Medulla oblongata (tissue), 1 donor: ENCODE measurements around the gene BPGM.
A peak's percentile ranks its signal among the peaks of the same experiment; 100 is the strongest.
"Not testable (repeated sequence)": the region's sequence is repeated elsewhere in the genome, so short reads cannot be mapped to it uniquely, and the experiment has no call there.

Experiments used
- DNase-seq: peaks from one replicate; pipeline ENCODE4 v3.0.0-alpha.2; 2015; ENCODE audit errors: extremely low spot score

BPGM gene

DNA sequence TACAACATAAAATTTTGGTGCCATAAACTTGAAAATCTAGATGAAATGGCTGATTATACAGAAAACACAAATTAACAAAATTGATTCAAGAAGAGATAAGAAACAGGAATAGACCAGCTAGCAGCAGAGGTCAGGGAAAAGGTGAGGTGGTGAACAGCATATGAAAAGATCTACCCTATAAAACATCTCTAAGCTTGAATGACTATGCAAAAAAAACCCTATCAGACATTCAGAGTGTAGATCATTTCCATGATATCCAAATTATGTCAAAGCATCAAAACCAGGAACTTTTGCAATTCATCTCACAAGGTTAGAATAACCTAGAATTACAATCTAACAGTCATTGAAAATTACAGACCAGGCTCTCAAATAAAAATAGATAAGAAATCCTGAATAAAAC, 14.6 kb upstream of the BPGM start:
- DNase-seq, result no peak

DNA sequence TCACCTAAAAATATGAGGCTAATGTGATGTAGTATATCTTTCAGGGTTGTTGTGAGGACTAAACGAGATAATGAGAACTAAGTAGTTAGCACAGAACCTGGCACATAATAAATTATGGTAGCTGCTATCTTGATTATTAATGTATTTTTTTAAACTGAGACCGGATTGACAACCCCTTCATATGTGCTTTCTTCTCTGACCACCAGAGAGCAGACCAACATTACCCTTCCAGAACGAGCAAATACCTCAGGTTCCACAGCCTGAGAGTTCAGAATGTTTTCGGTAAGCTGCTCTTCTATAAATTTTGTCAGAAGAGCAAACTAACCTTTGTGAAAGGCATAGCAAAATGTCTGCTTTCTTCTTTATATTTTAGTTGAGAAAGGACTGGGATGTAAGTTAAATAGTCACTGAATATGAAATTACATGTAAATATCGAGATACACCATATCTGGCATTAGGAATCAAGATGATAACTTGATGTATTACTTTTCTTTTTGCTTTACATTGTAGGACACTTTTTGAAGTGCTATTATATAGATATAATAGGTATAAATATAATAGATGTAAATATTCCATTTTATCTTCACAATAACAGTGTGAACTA, 13.6 kb upstream of the BPGM start:
- DNase-seq, result peak; percentile 60

DNA sequence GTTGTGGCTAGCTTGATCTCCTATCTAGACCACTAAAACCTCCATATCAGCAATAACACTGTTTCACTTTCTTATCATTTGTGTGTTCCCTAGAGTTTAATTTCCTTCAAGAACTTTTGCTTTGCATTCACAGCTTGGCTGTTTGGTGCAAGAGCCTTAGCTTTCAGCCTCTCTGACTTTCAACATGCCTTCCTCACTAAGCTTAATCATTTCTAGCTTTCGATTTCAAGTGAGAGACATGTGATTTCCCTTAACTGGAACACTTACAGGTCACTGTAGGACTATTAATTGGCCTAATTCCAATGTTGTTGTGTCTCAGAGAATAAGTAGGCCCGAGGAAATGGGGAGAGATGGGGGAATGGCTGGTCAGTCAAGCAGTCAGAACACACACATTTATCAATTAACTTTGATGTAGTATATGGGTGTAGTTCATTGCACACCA, 10.6 kb upstream of the BPGM start:
- no peak for DNase-seq

DNA sequence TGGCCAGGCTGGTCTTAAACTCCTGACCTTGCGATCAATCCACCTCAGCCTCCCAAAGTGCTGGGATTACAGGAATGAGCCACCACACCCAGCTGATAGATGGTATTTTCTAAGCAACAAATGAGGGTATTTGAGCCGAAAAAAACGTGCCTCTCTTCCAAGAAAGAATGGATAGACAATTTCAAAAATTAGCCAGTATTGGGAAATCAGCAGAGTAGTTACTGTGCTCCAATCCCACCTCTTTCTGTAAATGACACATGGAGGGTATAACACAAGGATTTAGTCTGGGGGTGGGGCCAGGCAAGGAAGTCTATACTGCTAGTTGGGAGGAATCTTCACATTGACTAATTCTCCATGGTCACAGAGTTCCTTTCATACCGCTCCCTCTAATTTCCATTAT, 9.2 kb upstream of the BPGM start:
- DNase-seq, result no peak

DNA sequence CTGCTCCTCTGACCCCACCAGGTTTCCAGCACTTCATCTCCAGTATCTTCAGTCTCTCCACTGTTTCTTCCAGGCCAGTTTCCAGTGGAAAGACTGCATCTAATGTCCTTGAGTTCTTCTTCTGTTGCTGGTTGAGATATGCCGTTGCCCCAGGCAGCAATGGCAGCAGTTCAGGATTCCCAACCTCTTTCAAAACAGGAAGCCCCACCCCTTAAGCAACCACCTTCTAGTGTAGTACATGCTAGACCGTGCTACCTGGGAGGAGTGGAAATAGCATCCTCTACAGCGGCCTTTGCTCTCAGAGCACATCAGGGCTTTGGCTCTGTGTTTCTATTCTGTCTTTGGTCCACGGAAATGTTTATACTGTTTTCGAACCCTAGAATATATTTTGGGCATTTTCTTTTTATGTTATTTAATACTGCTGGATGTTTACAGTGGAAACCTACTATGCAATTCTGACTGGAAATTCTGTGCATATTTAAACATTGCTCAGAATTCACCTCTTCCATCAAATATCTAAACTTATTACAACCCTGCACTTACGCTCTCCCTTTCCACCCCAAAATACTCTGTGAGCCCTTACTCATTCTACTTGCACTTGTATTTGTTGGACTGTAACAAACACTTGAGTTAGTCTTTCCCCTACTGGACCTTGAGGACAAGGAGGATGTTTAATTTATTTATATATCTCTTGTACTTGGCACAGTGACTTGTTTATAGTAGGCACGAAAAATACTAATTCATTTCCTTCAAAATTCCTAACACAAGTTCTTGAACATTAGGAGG, 8.5 kb upstream of the BPGM start:
- DNase-seq, result no peak

DNA sequence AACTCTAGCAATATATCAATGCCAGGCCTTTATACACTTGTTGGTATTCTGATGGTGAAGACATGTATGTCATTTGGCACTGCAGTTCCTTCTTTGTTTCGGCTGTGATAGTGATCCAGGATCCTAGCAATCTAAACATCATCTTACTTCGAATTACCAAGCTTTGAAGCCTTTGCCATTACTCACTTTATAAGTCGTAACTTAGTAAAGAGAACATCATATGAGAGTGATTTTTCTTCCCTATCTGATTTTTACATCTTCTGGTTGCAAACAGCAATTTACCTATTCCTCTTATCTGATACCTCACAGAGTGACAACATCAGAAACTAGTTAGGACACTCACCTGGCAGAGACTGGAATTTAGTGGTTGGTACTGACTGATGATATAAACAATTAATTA, 7.6 kb upstream of the BPGM start:
- no peak for DNase-seq

DNA sequence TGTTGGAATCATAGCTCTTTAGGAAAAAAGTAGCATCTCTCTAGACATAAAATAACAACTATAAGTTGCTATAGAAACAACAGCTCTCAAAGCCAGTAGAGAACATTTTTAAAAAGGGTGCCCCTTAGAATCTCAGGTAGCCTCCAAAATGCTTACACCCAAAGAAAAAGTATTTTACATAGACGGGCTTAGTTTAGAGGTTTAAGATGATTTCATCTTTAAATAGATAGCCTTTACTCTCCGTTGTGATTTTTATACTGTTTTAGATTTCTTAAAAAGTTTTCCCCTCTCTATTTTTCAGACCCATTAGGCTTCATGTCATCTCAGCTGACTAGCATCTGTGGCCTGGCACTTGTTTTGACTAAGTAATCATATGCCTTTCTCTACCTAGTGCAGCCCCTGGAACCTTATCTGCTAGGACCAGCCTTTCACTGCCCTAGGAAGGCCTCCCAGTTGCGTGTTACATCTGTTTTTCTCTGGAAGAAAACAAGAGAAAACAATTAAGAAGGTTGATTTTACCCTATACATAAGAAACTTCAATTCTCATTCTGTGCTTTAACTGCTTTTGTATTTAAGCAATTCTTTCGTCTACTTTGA, 6.9 kb upstream of the BPGM start:
- no peak for DNase-seq

DNA sequence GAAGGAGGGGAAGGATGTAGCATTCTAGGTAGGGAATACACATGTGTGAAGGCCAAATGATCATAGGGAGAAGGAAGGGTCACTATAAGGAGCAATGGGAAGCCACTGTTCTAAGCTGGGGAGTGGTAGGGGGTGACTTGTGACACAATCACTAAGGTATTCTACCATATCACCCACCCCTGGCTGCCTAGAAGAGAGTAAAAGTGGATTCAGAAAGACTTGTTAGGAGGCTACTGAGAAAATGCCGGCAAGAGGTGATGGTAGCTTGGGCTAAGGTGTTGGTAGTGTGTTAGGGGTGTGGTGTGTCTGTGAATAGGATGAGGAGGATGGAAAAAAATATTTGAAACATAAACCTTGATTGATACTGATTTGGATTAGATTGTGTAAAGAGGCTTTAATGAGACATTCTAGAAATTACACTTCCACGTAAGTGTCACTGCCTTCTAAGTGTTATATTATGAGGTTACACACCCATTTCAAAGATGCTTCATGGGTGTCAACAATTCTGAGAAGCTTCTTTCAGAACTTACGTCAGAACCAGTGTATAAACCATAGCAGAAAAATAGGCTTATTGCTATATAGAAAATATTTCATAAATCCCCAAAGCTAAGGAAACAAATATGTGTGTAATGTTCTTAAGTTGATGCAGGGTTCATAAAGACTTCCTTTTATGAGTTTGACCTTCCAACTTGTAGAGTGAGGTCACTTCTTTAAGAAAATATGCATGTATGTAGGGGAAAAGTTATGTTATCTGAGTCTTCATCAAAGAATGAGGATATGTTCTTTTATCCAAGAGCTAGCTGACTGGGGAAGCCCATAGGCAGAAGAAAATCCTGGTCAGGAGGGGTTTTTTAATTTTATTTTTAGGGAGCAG, 5.6 kb upstream of the BPGM start:
- no peak for DNase-seq

DNA sequence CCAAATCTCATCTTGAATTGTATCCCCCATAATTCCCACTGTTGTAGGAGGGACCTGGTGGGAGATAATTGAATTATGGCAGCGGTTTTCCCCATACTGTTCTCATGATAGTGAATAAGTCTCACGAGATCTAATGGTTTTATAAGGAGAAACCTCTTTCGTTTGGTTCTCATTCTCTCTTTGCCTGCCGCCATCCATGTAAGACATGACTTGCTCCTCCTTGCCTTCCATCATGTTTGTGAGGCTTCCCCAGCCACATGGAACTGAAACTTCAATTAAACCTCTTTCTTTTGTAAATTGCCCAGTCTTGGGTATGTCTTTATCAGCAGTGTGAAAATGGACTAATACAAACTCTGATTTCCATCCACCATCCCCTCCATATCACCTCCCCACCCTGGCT, 4.7 kb upstream of the BPGM start:
- DNase-seq, result not testable (repeated sequence)

DNA sequence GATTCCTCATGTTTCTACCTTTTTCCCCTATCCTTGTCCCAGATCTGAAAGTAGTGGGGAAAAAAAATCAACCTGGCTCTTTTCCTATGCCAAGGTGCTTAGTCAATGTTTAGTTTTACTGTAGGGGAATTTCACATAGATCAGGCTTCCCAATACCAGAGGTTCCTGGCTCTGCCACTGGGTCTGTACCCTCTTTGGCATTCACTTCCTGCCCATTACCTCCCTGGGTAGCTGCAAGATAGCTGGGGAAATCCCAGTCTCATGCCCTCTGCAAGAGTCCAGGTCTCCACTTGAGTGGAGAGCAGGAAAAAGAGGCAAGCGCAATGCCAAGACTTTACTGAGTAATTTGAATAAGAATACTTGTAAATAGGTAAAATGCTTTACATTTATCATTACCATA, 3.5 kb upstream of the BPGM start:
- no peak for DNase-seq

DNA sequence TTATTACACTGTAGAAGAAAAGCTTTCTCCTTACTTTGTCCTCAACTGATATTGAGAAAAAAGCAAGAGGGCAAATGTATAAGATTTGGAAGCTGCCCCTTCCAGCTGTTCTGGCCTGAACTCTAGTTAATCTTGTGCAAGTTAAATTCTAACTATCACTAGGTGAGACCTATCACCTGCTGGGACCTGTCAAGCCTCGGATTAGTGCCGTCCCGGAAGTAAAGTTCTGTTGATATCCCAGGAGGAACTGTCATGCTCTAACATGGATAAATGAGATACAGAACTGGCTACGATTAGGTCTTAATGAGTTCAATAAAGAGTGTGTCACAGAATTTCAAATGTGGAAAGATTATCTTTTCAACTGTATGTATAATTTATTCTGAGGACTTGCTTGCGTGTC, 1.2 kb upstream of the BPGM start:
- no peak for DNase-seq

DNA sequence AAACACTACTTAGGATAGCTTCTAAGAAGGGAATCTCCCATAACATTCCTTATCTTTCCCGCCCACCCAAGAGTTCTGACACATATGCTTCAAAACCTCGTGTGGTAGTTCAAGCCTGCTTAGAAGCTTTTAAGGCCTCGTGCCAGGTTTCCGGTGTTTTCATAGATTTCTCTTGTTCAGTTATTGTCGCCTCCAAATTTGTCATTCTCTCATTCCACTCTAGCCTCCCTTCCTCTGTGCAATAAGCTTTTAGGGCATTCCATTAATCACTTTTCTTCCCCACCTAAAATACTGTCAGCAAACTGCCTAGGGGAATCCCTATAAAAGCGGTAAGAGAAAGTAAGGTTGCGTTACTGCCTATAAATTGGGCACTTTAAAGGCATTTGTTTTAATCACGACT, 718 bp upstream of the BPGM start:
- DNase-seq, result peak; percentile 55

DNA sequence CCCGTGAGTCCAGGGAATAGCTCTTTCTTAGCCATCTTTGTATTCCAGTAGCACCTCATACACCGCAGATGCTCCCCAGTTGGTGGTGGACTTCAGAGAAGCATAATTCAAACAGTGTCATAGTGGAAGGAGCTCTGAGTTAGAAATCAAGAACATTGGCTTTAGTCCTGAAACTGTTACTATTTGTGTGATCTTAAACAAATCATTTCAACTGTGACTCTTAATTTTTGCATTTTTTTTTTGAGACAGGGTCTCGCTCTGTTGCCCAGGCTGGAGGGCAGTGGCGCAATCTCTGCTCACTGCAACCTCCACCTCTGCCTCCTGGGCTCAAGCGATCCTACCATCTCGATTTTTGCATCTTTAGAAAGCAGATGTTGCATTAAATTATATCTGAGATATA, 1.8 kb downstream of the BPGM start:
- no peak for DNase-seq

DNA sequence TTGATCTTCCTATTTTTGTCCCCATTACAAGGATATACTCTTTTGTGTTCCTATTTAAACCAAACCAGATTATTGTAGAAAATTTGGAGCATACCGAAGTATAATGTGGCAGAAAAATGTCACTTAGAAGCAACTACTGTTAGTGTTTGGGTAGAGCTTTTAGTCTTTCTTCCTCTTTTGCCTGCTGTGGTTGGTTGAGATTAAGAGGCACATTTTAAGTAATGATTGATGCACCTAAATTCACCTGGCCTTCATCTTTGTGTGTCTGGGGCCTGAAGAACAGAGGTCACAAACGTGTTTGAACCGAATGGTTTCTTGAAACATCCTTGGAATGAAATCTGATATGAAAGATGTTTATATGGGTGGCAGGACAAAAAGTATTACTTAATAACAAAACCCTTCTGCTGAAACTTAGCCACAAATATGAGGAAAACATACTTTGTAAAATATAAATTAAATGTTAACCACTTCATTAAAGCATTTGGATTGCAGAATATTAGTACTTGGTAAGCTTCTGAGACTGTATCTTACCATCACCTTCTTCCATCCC, 2.6 kb downstream of the BPGM start:
- no peak for DNase-seq

DNA sequence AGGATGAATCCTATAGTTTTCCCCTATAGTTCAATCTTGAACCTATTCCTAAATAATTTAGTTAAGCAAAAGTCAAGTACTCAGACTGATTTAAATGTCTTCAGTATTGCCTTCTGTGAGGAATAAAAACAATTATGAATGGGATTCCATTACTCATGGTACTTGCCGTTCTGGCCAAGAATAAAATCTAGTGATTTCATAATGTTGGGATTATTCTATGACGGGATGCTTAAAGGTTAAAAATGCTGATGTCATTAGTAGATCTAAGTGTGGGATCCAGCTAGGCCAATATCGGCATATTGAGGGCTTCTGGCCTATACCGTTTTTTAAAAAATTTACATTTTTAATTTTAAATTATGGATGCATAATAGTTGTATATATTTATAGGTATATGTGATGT, 5.3 kb downstream of the BPGM start:
- no peak for DNase-seq

DNA sequence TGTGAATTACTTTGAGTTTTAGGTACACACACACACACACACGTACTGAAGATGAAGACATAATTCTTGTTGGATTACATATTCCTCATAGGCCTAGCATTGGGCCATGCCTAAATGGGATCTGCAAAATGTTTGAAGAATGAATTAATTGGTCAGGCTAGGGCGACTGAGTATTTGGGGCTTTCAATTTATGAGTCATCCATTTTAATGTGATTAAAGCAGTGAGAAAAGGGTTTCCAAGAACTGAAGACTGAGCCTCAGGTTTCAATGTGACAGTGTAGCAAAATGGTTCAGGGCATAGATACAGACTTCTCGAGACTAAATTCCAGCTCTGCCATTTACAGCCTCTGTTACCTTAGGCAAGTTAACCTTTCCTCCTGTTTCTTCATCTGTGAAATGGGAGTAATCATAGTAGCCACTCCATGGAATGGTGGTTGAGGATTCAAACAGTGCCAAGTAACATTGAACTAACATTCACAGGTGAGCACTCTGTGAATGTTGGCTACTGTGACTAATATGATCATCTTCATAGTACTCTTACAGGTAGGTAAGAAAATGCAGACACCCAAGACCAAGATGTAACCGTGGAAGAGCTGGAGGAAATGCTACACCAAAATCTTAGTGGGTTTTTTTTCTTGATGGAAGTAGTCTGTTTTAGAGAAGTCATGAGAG, 7.6 kb downstream of the BPGM start:
- DNase-seq, result no peak

DNA sequence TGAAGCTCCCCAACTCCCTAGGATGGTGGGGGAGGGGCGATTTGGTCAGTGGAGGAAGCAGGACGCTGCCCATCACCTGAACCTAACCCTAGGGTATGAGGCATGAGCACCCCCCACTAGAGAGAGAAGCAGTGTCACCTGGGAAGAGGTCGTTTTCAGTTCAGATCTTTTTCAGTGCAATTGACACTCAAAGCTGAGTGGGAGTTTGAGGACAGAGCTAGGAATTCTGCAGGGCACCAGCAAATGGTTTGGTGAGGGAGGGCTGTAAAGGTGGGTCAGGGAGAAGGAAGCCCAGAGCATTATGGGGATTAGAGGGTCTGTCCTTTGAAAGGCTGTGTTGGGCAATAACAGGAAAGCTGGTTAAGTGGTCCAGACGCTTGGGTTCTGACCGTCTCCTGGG, 10.9 kb downstream of the BPGM start:
- DNase-seq, result no peak

DNA sequence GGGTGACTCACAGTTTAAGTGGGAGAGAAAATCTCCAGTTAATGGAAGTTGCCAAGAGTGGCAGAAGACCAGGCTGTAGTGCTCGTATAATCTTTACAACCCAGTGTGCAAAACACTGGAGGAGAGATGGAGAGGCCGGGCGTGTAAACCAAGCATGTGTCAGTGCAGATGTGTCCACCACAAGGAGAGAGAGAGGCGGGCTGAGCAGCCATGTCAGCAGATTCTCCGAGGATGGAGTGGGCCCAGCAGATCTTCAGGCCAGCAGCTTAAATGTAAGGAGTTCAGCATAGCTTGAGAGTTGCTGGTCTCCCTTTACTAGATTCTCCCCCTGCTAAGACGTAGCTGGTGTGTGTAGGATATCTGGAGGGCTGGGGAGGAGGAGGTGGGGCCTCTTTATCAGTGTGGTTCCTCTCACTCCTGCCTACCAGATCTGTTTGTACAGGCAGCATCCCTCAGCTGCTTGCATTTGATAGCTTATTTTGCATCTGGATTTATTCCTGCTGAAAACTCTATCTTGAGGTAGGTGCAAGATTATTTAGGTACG, 13.7 kb downstream of the BPGM start:
- no peak for DNase-seq

DNA sequence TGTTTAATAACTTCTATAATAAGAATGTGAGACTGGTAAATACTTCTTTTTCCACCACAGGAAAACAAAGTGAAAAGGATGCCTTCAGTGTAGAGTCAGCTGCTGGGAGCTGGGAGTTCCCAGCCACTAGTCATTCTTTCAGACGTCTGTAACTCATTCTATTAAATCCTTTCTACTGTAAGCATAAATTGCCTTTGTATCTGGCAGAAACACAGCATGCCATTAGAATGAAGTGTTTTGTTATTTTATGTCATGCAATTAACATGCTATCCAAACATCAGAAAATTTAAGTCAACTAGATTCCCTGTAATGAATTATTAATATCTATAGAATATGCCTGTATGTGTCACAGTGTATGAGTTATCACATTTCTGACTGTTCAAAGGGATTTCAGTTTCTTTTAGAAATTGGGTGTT, 14.3 kb downstream of the BPGM start:
- no peak for DNase-seq

DNA sequence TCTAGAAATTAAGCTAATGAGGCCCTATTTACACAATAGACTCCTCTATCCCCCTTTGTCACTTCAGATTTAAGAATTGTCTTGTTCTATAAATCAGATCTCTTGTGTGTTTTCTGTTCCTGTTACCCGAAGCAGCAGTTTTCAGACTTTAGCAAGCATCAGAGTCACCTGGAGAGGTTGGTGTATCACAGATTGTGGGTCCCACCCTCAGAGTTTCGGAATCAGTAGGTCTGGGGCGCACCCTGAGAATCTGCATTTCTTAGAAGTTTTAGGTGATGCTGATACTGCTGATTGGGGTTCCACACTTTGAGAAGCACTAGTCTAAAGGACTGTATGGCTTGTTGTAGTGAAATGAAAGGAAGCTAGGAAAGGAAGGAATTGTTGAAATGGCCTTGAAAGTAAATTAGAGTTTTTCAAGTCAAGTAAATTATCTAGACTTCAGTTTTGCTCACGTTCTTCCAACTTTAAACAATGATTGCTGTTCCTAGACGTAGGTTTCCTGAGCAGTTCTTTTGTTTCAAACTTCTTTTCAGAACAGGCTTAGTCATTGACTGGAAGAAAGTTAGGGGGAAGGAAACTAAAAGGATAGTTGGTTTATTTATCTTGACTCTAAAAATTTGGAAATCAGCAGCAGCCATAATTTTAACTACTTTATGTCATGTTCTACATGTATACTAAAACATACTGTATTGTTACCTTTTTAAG, 15.7 kb downstream of the BPGM start:
- DNase-seq, result no peak

DNA sequence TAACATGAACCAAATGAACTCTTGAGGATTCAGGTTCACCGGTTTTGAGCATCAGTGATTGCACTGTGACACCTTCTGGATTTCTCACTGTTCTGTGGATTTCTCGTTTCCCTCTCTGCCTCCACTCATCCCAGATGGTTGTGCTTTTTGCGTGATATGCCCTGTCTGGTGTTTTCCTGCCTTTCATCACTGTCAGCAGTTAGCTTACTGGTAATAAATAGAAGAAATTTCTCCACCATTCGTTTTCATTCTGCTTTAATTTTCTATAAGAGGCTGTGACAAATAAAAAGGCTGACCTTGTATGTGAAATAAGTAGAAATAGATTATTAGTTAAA, 16.2 kb downstream of the BPGM start:
- no peak for DNase-seq
